Activated CD4-positive, alpha-beta T cell treated with anti-CD3 and anti-CD28 coated beads for 4 hours (primary cell): ENCODE results near the gene CTNNA2.

Experiments
- DNase-seq, 2 donors: peaks; one replicate each; pipeline ENCODE4 v3.0.0-alpha.2; 2020

Gene CTNNA2

GRCh38 chr2:79714283-79714682 lies 201.4 kb downstream of the CTNNA2 start:
- no peak for DNase-seq

GRCh38 chr2:79715338-79715737 lies 202.5 kb downstream of the CTNNA2 start:
- DNase-seq, result no peak

- no peak for DNase-seq
Observed at GRCh38 chr2:79716266-79716665, 203.4 kb downstream of the CTNNA2 start.

GRCh38 chr2:79717364-79718007 lies 204.6 kb downstream of the CTNNA2 start:
- DNase-seq, result no peak

- DNase-seq, result no peak
Observed at GRCh38 chr2:79721061-79721460, 208.2 kb downstream of the CTNNA2 start.

- DNase-seq, result no peak
Observed at GRCh38 chr2:79721966-79722365, 209.1 kb downstream of the CTNNA2 start.

- DNase-seq, result no peak
Observed at GRCh38 chr2:79723830-79724229, 211.0 kb downstream of the CTNNA2 start.

GRCh38 chr2:79729532-79729931 lies 216.7 kb downstream of the CTNNA2 start:
- DNase-seq, result no peak

- no peak for DNase-seq
Observed at GRCh38 chr2:79734518-79734917, 221.7 kb downstream of the CTNNA2 start.

GRCh38 chr2:79740879-79741443 lies 228.1 kb downstream of the CTNNA2 start:
- DNase-seq, result no peak

GRCh38 chr2:79750321-79750720 lies 237.5 kb downstream of the CTNNA2 start:
- DNase-seq, result no peak

GRCh38 chr2:79757526-79757925 lies 244.7 kb downstream of the CTNNA2 start:
- DNase-seq, result no peak

GRCh38 chr2:79758042-79758441 lies 245.2 kb downstream of the CTNNA2 start:
- no peak for DNase-seq

GRCh38 chr2:79758749-79759282 lies 246.0 kb downstream of the CTNNA2 start:
- no peak for DNase-seq

GRCh38 chr2:79770926-79771325 lies 258.1 kb downstream of the CTNNA2 start:
- no peak for DNase-seq

GRCh38 chr2:79771493-79771892 lies 258.6 kb downstream of the CTNNA2 start:
- DNase-seq, result no peak

GRCh38 chr2:79774016-79774415 lies 261.2 kb downstream of the CTNNA2 start:
- DNase-seq, result no peak

GRCh38 chr2:79776461-79776860 lies 263.6 kb downstream of the CTNNA2 start:
- no peak for DNase-seq

- no peak for DNase-seq
Observed at GRCh38 chr2:79780781-79781180, 267.9 kb downstream of the CTNNA2 start.

- DNase-seq, result no peak
Observed at GRCh38 chr2:79782576-79783452, 270.0 kb downstream of the CTNNA2 start.

- DNase-seq, result no peak
Observed at GRCh38 chr2:79788952-79789651, 276.3 kb downstream of the CTNNA2 start.

- no peak for DNase-seq
Observed at GRCh38 chr2:79789811-79790210, 277.0 kb downstream of the CTNNA2 start.

- DNase-seq, result no peak
Observed at GRCh38 chr2:79792090-79792489, 279.2 kb downstream of the CTNNA2 start.
